ENCODE results near the gene CCDC69.

- no peak for TF ChIP-seq CTCF (IDR thresholded peaks at IDR 0.05)
- no peak for TF ChIP-seq POLR2A (IDR thresholded peaks at IDR 0.05)
- no peak for TF ChIP-seq EP300 (IDR thresholded peaks at IDR 0.05)
Measured at GRCh38 chr5:151139015-151139414, 84.9 kb downstream of the CCDC69 start.
